GM10266 (cell line): ENCODE data around the gene CD47.

Experiments used
- DNase-seq: peaks from one replicate; pipeline ENCODE4 v3.0.0; 2012; ENCODE audit errors: extremely low spot score
- CTCF ChIP-seq: IDR thresholded peaks from 2 replicates; pipeline ENCODE4 v1.5.1; 2012; ENCODE audit warnings: mild to moderate bottlenecking, low read depth; ENCODE audit not compliant: control insufficient read depth, insufficient read depth; ENCODE audit errors: missing control alignments

The CD47 gene

GRCh38 chr3:108064293-108064887 lies 26.4 kb downstream of the CD47 start:
- no peak for DNase-seq

GRCh38 chr3:108062051-108062450 lies 28.8 kb downstream of the CD47 start:
- no peak for TF ChIP-seq CTCF
- no peak for DNase-seq

More at GRCh38 chr3:108064293-108064887, 26.4 kb downstream of the CD47 start:
- no peak for TF ChIP-seq CTCF

- no peak for TF ChIP-seq CTCF
- no peak for DNase-seq
Measured at GRCh38 chr3:108060331-108060730, 30.5 kb downstream of the CD47 start.

- TF ChIP-seq CTCF, result no peak
- no peak for DNase-seq
Measured at GRCh38 chr3:108055931-108056330, 34.9 kb downstream of the CD47 start.

- no peak for TF ChIP-seq CTCF
- DNase-seq, result no peak
Measured at GRCh38 chr3:108054935-108055334, 35.9 kb downstream of the CD47 start.

GRCh38 chr3:108053483-108053882 lies 37.3 kb downstream of the CD47 start:
- DNase-seq, result no peak

More at GRCh38 chr3:108053483-108053882, 37.3 kb downstream of the CD47 start:
- no peak for TF ChIP-seq CTCF
